CD14-positive monocyte (primary cell): ENCODE measurements around the gene PACSIN1. TPM values are rescaled to one million over a fixed set of nuclear protein-coding genes. Genes with fewer than 3 reads are reported as not detected.
A peak's percentile ranks its signal among the peaks of the same experiment; 100 is the strongest.

Source experiments
- DNase-seq, 3 donors: peaks; one replicate each; pipeline ENCODE4 v3.0.0-alpha.2; 2011 to 2022
- H2AFZ ChIP-seq: 2 replicates; pipeline ENCODE4 v1.6.0; 2012; ENCODE audit warnings: mild to moderate bottlenecking, low read depth, low read length, inconsistent platforms; ENCODE audit not compliant: insufficient read depth, poor library complexity, severe bottlenecking
- H3K27ac ChIP-seq, 2 donors: 1 replicate in 1 of 2; 2 replicates in 1 of 2; pipeline ENCODE4 v1.5.1; 2012 to 2013; ENCODE audit warnings: low read length in 2 of 2, control low read depth in 1 of 2, inconsistent platforms in 1 of 2, low read depth in 1 of 2, mild to moderate bottlenecking in 1 of 2
- H3K27me3 ChIP-seq, 2 donors: one replicate each; pipeline versions ENCODE4 v1.6.0 to v1.6.1; 2011 to 2013; ENCODE audit warnings: low read length in 2 of 2; ENCODE audit not compliant: control insufficient read depth in 2 of 2, insufficient read depth in 2 of 2
- H3K36me3 ChIP-seq, 2 donors: replicated peaks in 1 of 2; 1 replicate in 1 of 2; 2 replicates in 1 of 2; pipeline versions ENCODE4 v1.5.1 to v1.6.1; 2012 to 2013; ENCODE audit warnings: low read length in 2 of 2, control low read depth in 1 of 2, inconsistent platforms in 1 of 2, mild to moderate bottlenecking in 1 of 2; ENCODE audit not compliant: insufficient read depth in 2 of 2, control insufficient read depth in 1 of 2
- H3K4me1 ChIP-seq, 2 donors: 1 replicate in 1 of 2; 2 replicates in 1 of 2; pipeline versions ENCODE4 v1.5.1 to v1.6.1; 2012 to 2013; ENCODE audit warnings: low read length in 2 of 2, control low read depth in 1 of 2, inconsistent platforms in 1 of 2, mild to moderate bottlenecking in 1 of 2, moderate library complexity in 1 of 2; ENCODE audit not compliant: insufficient read depth in 2 of 2, control insufficient read depth in 1 of 2
- H3K4me2 ChIP-seq: replicated peaks from 2 replicates; pipeline ENCODE3; 2012; ENCODE audit warnings: low read length, moderate library complexity, mild to moderate bottlenecking; ENCODE audit not compliant: poor library complexity, severe bottlenecking; ENCODE audit errors: extremely low read depth
- H3K4me3 ChIP-seq, 3 experiments: fragments of 200-600 bp in 1 of 3; sonication (generic) in 1 of 3; replicated peaks in 1 of 3; 1 replicate in 2 of 3; 2 replicates in 1 of 3; pipeline ENCODE4 v1.5.1; 2011 to 2013; ENCODE audit warnings: low read length in 3 of 3, mild to moderate bottlenecking in 3 of 3, control low read depth in 2 of 3, low read depth in 2 of 3, inconsistent platforms in 1 of 3, moderate library complexity in 1 of 3
- H3K79me2 ChIP-seq: 2 replicates; pipeline ENCODE4 v1.6.0; 2012; ENCODE audit warnings: mild to moderate bottlenecking, control low read depth, inconsistent platforms, low read length, moderate library complexity; ENCODE audit not compliant: insufficient read depth
- H3K9ac ChIP-seq: 2 replicates; pipeline ENCODE4 v1.6.0; 2017; ENCODE audit warnings: low read length, mild to moderate bottlenecking; ENCODE audit not compliant: insufficient read depth, poor library complexity, severe bottlenecking
- H3K9me3 ChIP-seq, 2 donors: replicated peaks in 1 of 2; 1 replicate in 1 of 2; 2 replicates in 1 of 2; pipeline versions ENCODE4 v1.5.1 to v1.6.1; 2012 to 2013; ENCODE audit warnings: low read length in 2 of 2, control low read depth in 1 of 2; ENCODE audit not compliant: control insufficient read depth in 1 of 2, insufficient read depth in 1 of 2
- H4K20me1 ChIP-seq: 2 replicates; pipeline ENCODE4 v1.6.0; 2012; ENCODE audit warnings: mild to moderate bottlenecking, low read length, control low read depth, moderate library complexity; ENCODE audit not compliant: insufficient read depth
- H3K27ac Mint-ChIP-seq, 7 donors: one replicate each; pipeline ENCODE4 v1.8.0; 2020; ENCODE audit warnings: mild to moderate bottlenecking in 7 of 7, mixed read lengths in 7 of 7, moderate library complexity in 6 of 7, inconsistent platforms in 2 of 7
- H3K27me3 Mint-ChIP-seq, 3 donors: one replicate each; pipeline ENCODE4 v1.8.0; 2021 to 2022; ENCODE audit warnings: low read depth in 3 of 3, mild to moderate bottlenecking in 3 of 3, mixed read lengths in 3 of 3, moderate library complexity in 3 of 3, inconsistent platforms in 1 of 3
- H3K36me3 Mint-ChIP-seq, 2 donors: one replicate each; pipeline ENCODE4 v1.8.0; 2020; ENCODE audit warnings: mixed read lengths in 2 of 2, inconsistent platforms in 1 of 2, mild to moderate bottlenecking in 1 of 2
- H3K4me1 Mint-ChIP-seq: one replicate; pipeline ENCODE4 v1.8.0; 2020; ENCODE audit warnings: mild to moderate bottlenecking, mixed read lengths
- H3K4me3 Mint-ChIP-seq, 2 donors: one replicate each; pipeline ENCODE4 v1.8.0; 2020; ENCODE audit warnings: mild to moderate bottlenecking in 2 of 2, mixed read lengths in 2 of 2, moderate library complexity in 1 of 2
- H3K9me3 Mint-ChIP-seq, 7 donors: one replicate each; pipeline ENCODE4 v1.8.0; 2020 to 2022; ENCODE audit warnings: mixed read lengths in 7 of 7, mild to moderate bottlenecking in 6 of 7, moderate library complexity in 6 of 7, inconsistent platforms in 2 of 7
- WGBS: methylation state at CpG from one replicate; pipeline ENCODE4 v1.1.5; 2013; ENCODE audit warnings: missing lambda C conversion rate; ENCODE audit not compliant: insufficient coverage; 5-methylcytosine and 5-hydroxymethylcytosine counted together
- intact Hi-C, 2 donors: fragments of 100-400 bp; cut with micrococcal nuclease; formaldehyde crosslinking; loops; one replicate each; pipeline versions ENCODE4 v1.15.0 to v1.15.1; 2023
- polyA plus RNA-seq, 3 donors: library from polyadenylated mRNA; depleted of rRNA in 1 of 3; unstranded in 2 of 3; stranded (reverse) in 1 of 3; fragments of 300-500 nt in 2 of 3; fragments of >200 nt in 1 of 3; fragmentation: Illumina TruSeq in 2 of 3; gene quantifications; 1 replicate in 2 of 3; 2 replicates in 1 of 3; pipeline ENCODE4 v1.2.3, GENCODE V29; 2012 to 2021
- TF ChIP-seq, protein P1 (sequence below): fragments of 200-600 bp; IDR thresholded peaks from one replicate; pipeline ENCODE4 v1.8.0; 2022; ENCODE audit warnings: antibody characterized with exemption, mild to moderate bottlenecking

PACSIN1 gene
- polyA plus RNA-seq, 3 donors, result not detected

GRCh38 chr6:34425498-34426410, 40.1 kb upstream of the PACSIN1 start, which contains the start of gene RPS10:
Gene RPS10 (minus strand): TSS chr6:34426069. CDS start chr6:34425221, 848 bp downstream.
- no peaks in the 10 kb centered on the region for H3K27me3 ChIP-seq
- peak within 1 kb of the TSS; percentile 93 for H3K4me3 Mint-ChIP-seq
- TF ChIP-seq, protein P1, sequence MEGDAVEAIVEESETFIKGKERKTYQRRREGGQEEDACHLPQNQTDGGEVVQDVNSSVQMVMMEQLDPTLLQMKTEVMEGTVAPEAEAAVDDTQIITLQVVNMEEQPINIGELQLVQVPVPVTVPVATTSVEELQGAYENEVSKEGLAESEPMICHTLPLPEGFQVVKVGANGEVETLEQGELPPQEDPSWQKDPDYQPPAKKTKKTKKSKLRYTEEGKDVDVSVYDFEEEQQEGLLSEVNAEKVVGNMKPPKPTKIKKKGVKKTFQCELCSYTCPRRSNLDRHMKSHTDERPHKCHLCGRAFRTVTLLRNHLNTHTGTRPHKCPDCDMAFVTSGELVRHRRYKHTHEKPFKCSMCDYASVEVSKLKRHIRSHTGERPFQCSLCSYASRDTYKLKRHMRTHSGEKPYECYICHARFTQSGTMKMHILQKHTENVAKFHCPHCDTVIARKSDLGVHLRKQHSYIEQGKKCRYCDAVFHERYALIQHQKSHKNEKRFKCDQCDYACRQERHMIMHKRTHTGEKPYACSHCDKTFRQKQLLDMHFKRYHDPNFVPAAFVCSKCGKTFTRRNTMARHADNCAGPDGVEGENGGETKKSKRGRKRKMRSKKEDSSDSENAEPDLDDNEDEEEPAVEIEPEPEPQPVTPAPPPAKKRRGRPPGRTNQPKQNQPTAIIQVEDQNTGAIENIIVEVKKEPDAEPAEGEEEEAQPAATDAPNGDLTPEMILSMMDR, result no peak

GRCh38 chr6:34435916-34436315, 30.0 kb upstream of the PACSIN1 start:
- Histone ChIP-seq H2AFZ (no peak overlapping the region), H3K9ac (no peak overlapping the region), H3K27me3 (no peaks in the 10 kb centered on the region), H3K36me3 (no peaks in the 10 kb centered on the region), H3K4me3 (no peak overlapping the region), H3K4me1 (no peaks in the 10 kb centered on the region), H3K27ac (no peak overlapping the region), H3K9me3 (peaks cover 0 to 5% of the 10 kb centered on the region in 2 donors), H3K79me2 (no peaks in the 10 kb centered on the region), H4K20me1 (no peaks in the 10 kb centered on the region), H3K4me2 (no peak overlapping the region)
- 100% methylated on average over 2 of the region's 5 CpGs for WGBS
- TF ChIP-seq, protein P1, result no peak
- Mint-ChIP-seq H3K4me1 (no peaks in the 10 kb centered on the region), H3K36me3 (no peaks in the 10 kb centered on the region), H3K9me3 (peaks cover under 1 to 15% (median 4%) of the 10 kb centered on the region in 7 donors), H3K27me3 (peaks cover 0 to 6% (median 6%) of the 10 kb centered on the region in 3 donors), H3K27ac (no peak overlapping the region), H3K4me3 (no peak overlapping the region)
- no peak for DNase-seq
- intact Hi-C loops, result no loop called here

More at GRCh38 chr6:34425498-34426410, 40.1 kb upstream of the PACSIN1 start, which contains the start of gene RPS10:
- Mint-ChIP-seq H3K27me3 (peaks cover 0 to 5% (median 5%) of the 10 kb centered on the region in 3 donors), H3K27ac (peak within 1 kb of the TSS; percentile 95 to 97 (median 97)), H3K9me3 (peaks cover 0 to 4% (median 0%) of the 10 kb centered on the region in 7 donors), H3K4me1 (peaks cover 15% of the 10 kb centered on the region), H3K36me3 (peaks cover 41 to 42% of the 10 kb centered on the region in 2 donors)
- Histone ChIP-seq H3K9me3 (peaks cover 0 to under 1% of the 10 kb centered on the region in 2 donors), H3K4me3 (peak within 1 kb of the TSS; percentile 72 to 83 (median 83)), H3K4me2 (peak within 1 kb of the TSS; percentile 83), H3K9ac (peak within 1 kb of the TSS; percentile 93), H3K36me3 (peaks cover 39 to 42% of the 10 kb centered on the region in 2 donors), H3K4me1 (peaks cover 12% of the 10 kb centered on the region in 2 donors), H3K79me2 (peaks cover 43% of the 10 kb centered on the region), H2AFZ (peak within 1 kb of the TSS; percentile 87), H3K27ac (peak within 1 kb of the TSS; percentile 78 to 87), H4K20me1 (peaks cover 29% of the 10 kb centered on the region)
- WGBS, result 0% methylated on average over 43 of the region's 58 CpGs
- intact Hi-C loops, result loop anchor here (2.0 to 5.0 kb wide), 2 partner anchors 177 to 638 kb away; partner anchors contain the start of genes LEMD2 (in 1 of the 2) and SMIM29 (in 1 of the 2)
- DNase-seq, result peak; percentile 93 to 98 (median 96)
